Esophagus squamous epithelium (tissue), 4 donors: ENCODE measurements around the gene FOXO3.

Experiments
- POLR2A ChIP-seq, 4 donors: fragments of 450-650 bp; IDR thresholded peaks; one replicate each; pipeline ENCODE4 v1.6.1; 2017; ENCODE audit warnings: antibody characterized with exemption in 4 of 4, mild to moderate bottlenecking in 4 of 4, moderate library complexity in 3 of 4
- TF ChIP-seq, protein P1 (sequence below), 6 experiments: fragments of 450-650 bp in 4 of 6; fragments of 200-600 bp in 2 of 6; sonication (generic) in 2 of 6; IDR thresholded peaks; one replicate each; pipeline ENCODE4 v1.5.1; 2016 to 2019; ENCODE audit warnings: antibody characterized with exemption in 6 of 6, mild to moderate bottlenecking in 4 of 6, moderate library complexity in 4 of 6

DNA sequence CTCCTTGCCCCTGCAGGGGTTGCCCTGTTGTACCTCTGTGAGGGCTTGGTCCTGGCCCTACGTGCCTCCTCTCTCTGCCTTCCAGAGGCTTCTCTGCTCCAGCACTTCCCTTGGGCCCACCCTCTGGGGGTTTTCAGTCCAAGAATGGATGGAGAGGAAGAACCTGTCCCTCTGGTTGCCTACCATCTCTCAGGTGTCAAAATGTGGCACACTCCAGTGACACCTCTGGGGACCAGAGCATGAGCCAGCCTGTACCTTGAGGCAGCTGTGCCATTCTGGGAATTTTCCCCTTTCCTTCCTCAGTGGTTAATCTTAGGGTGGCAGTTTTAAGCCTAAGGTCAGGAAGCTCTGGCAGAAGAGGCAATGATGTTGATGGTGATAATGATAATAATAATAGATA is 172.3 kb downstream of the FOXO3 start:
- TF ChIP-seq, protein P1, sequence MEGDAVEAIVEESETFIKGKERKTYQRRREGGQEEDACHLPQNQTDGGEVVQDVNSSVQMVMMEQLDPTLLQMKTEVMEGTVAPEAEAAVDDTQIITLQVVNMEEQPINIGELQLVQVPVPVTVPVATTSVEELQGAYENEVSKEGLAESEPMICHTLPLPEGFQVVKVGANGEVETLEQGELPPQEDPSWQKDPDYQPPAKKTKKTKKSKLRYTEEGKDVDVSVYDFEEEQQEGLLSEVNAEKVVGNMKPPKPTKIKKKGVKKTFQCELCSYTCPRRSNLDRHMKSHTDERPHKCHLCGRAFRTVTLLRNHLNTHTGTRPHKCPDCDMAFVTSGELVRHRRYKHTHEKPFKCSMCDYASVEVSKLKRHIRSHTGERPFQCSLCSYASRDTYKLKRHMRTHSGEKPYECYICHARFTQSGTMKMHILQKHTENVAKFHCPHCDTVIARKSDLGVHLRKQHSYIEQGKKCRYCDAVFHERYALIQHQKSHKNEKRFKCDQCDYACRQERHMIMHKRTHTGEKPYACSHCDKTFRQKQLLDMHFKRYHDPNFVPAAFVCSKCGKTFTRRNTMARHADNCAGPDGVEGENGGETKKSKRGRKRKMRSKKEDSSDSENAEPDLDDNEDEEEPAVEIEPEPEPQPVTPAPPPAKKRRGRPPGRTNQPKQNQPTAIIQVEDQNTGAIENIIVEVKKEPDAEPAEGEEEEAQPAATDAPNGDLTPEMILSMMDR (IDR thresholded peaks at IDR 0.05), result no peak
- TF ChIP-seq POLR2A (IDR thresholded peaks at IDR 0.05), result no peak
